Inferior parietal cortex (tissue), 1 donor: ENCODE data around the gene PXMP2.
"Not testable (repeated sequence)": the region's sequence is repeated elsewhere in the genome, so short reads cannot be mapped to it uniquely, and the experiment has no call there.

Source experiments
- DNase-seq: peaks from one replicate; pipeline ENCODE4 v3.0.0-alpha.2; 2016; ENCODE audit errors: extremely low spot score

The PXMP2 gene

DNA sequence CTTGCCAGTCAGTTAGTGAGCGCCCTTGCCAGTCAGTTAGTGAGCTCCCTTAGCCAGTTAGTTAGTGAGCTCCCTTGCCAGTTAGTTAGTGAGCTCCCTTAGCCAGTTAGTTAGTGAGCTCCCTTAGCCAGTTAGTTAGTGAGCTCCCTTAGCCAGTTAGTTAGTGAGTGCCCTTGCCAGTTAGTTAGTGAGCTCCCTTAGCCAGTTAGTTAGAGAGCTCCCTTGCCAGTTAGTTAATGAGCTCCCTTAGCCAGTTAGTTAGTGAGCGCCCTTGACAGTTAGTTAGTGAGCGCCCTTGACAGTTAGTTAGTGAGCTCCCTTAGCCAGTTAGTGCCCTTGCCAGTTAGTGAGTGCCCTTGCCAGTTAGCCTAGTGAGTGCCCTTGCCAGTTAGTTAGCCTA, 7.5 kb downstream of the PXMP2 start:
- DNase-seq, result not testable (repeated sequence)

DNA sequence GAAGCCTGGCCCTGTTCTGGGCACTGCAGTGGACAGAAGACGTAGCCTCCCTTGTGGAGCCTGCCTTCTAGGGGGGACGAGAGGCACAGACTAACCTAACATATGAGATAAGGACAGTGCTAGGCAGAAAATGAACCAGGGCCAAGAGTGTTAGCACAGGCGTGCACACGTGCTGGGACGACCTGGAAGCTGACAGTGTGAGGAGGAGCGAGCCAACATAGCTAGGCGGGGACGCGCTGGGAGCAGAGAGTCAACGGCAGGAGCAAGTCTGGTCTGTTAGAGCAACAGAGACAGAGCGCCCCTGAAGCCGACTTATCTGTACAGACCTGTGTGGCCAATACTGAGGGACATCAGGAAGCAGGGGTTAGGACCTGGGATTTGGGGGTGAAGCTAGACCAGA, 8.0 kb downstream of the PXMP2 start:
- no peak for DNase-seq

- no peak for DNase-seq
Measured at GRCh38 chr12:132698341-132698740, 11.0 kb downstream of the PXMP2 start.

- no peak for DNase-seq
Measured at GRCh38 chr12:132700212-132700822, 12.9 kb downstream of the PXMP2 start.

- DNase-seq, result no peak
Measured at GRCh38 chr12:132702640-132703039, 15.3 kb downstream of the PXMP2 start.

GRCh38 chr12:132703641-132704040, 16.3 kb downstream of the PXMP2 start:
- DNase-seq, result no peak

- DNase-seq, result no peak
Measured at GRCh38 chr12:132707241-132707640, 19.9 kb downstream of the PXMP2 start.

GRCh38 chr12:132708150-132708549, 20.8 kb downstream of the PXMP2 start:
- DNase-seq, result no peak

DNA sequence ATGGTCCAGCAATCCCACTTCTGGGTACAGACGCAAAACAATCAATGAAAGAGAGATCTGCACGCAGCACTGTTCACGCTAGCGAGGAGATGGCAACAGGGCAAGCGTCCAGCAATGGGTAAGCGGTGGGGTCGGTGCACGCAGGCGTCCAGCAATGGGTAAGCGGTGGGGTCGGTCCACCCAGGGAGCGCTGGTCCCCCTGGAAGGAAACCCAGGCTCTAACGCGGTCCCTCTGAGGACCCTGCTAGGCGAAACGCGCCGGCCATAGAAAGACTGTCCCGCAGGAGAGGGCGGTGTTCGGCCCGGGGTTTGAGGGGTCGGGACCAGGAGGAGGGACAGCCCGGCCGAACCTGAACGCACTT, 22.6 kb downstream of the PXMP2 start:
- no peak for DNase-seq

GRCh38 chr12:132710405-132711079, 23.2 kb downstream of the PXMP2 start, which contains the start of gene PGAM5:
Gene PGAM5 (plus strand): TSS chr12:132710842. CDS start chr12:132710877, 35 bp downstream.
- peak; percentile 77 for DNase-seq

- no peak for DNase-seq
Measured at GRCh38 chr12:132711080-132711843, 23.9 kb downstream of the PXMP2 start.

GRCh38 chr12:132713123-132713522, 25.7 kb downstream of the PXMP2 start:
- DNase-seq, result no peak

DNA sequence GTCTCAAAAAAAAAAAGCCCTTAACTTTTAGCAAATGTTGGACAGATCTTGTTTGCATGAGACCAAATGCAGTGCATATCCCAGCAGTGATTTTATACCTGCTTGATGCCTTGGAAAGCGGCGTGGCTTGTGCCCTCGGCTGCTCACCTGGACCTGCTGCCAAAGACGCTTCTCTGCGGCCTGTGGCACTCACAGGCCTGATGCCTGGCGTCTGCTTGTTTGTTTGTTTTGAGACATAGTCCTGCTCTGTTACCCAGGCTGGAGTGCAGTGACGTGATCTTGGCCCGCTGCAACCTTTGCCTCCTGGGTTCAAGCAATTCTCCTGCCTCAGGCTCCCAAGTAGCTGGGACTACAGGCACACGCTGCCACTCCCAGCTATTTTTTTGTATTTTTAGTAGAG, 28.5 kb downstream of the PXMP2 start:
- DNase-seq, result no peak

GRCh38 chr12:132716356-132716755, 29.0 kb downstream of the PXMP2 start:
- DNase-seq, result no peak

DNA sequence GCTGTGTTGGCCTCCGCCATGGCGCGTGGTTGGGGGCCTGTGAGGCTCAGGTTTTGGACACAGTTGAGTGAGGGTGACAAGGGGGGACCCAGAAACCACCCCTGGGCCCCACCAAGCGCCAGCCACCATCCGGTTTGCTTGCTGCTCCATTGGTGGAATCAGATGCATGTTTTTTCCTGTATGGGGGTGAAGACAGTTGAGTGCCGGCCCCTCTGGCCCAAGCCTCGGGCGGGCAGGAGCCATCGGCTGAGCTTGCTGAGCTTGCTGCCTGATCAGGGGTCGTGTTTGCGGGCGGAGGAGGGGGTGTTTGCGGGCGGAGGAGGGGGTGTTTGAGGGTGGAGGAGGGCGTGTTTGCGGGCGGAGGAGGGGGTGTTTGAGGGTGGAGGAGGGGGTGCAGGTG, 29.6 kb downstream of the PXMP2 start:
- no peak for DNase-seq

DNA sequence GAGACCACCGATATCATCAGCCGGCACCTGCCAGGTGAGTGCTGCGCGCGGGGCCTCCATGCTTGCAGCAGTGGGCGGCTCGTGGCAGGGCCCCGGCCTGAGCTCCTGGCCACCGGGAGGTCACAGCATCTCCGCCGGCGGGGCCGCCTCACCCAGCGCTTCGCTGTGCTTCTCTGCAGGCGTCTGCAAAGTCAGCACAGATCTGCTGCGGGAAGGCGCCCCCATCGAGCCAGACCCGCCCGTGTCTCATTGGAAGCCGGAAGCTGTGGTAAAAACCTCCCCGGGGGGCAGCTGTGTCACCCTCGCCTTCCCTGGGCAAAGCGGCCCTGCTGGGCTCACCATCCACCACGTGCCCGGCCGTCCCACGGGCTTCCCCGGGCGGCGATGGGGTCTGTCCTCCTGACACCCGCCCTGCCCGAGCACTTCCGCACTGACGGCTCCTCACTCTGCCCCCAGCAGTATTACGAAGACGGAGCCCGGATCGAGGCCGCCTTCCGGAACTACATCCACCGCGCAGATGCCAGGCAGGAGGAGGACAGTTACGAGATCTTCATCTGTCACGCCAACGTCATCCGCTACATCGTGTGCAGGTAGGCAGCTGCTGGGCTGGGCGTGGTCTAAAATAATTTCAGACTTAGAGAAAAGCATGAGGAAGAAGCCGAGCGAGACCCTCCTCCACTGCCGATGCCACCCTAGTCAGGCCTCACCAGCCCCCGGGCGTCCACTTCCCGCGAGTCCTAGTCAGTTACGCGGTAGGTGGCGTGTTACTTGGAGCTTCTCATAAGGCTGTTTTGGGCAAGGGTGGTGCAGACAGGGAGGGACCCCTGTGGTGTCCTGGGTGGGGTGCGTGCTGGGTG, 30.4 kb downstream of the PXMP2 start:
- no peak for DNase-seq

DNA sequence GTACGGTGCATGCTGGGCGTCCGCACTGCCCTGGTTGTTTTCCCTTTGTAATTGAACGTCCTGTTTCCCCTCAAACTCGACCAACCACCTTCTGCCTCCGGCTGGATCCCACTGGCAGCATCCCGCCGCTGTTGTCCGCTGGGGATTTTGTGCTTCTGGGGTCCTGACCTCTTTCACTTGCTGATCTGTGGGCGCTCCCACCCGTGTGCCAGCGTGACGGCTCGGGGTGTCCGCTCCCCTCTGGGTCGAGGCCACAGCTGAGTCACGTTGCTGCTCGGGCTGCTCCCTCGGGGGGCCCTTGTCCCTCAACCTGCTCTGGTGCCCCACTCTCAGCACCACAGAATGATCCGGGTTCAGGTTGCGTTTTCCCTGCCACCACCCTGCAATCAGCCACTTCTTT, 31.3 kb downstream of the PXMP2 start:
- DNase-seq, result no peak

DNA sequence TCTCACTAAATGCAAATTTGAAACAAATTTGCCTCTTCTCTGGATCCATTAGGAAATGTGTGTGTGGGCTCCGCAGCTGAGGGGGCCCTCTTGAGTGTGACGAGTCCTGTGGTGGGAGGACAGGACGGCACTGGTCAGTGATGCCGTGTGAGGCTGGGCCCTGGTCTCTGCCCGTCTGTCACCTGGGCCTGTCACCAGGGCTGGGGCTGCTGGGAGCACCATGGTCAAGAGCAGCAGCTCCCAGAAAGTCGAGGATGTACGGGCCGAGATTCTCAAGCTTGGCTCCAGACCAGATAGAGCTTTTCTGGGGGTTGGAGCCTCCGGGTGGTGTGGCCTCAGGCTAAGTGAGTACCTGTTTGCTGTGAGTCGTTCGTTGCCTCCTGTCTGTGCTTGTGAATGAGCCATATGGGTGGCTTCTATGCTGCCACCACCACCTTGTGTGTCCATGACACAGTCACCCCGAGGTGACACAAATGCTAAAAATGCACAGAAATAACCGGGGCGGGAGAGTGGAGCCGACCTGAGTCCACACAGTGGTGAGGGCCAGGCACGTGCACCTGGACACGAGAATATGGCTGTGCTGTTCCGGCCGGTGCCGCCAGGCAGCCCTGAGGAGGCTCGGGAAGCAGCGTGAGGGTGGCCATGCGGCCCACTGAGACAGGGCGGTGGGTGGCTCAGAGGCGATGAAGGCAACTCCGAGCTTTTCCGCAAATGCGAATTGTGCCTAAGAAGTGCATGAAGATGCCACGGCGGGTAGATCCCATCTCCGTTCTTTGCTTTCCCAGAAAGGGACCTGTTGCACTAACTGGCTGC, 32.0 kb downstream of the PXMP2 start:
- DNase-seq, result no peak

DNA sequence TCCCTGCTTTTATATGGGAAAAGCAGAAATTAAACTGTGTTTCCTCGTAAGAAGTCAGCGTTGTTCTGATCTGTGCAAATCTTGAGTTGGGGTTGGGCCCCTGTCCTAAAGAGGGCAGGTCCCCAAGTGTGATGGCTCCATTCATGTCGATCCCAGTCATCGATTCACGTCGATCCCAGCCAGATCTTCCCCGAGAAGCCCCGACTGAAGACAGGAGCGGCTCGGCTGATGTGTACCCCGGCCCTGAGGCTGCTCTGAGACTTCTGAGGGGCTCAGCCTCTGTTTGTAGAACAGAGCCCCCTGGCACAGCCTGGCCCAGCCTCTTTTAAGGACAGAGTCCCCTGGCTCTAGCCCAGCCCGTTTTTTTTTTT, 32.6 kb downstream of the PXMP2 start:
- no peak for DNase-seq

- no peak for DNase-seq
Measured at GRCh38 chr12:132720606-132721345, 33.4 kb downstream of the PXMP2 start.
